Kidney glomerular epithelial cell (primary cell): ENCODE results near the gene OR11L1.

Experiments used
- DNase-seq: peaks from one replicate; lab custom pipeline; 2025; lab: John Stamatoyannopoulos, UW

The OR11L1 gene

DNA sequence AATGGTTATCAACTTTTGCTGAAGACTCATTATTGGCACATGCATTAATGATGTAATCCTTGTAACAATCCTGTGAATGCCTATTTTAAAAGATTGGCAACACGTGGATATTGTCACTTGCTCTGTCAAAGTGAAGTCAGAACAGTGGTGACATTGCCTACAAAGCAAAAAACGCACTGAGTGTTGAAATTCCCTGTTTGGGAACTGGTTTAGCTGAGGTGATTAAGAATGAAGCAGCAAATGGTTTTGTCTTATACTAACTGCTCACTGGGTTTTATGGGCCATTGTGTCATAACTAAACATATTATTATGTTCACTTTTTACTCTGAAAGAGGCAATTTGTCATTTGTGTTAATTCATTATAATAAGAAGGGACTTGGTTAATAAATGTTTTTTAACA is 29.1 kb downstream of the OR11L1 start:
- no peak for DNase-seq

GRCh38 chr1:247797518-247797917 is 44.2 kb downstream of the OR11L1 start:
- DNase-seq: no peak
